ENCODE measurements around the gene RFFL. TPM values are rescaled to one million over a fixed set of nuclear protein-coding genes. Genes with fewer than 3 reads are reported as not detected.
"Not testable (repeated sequence)": the region's sequence is repeated elsewhere in the genome, so short reads cannot be mapped to it uniquely, and the experiment has no call there.

The RFFL gene
- polyA plus RNA-seq, 1 donor, result 9.9 TPM

DNA sequence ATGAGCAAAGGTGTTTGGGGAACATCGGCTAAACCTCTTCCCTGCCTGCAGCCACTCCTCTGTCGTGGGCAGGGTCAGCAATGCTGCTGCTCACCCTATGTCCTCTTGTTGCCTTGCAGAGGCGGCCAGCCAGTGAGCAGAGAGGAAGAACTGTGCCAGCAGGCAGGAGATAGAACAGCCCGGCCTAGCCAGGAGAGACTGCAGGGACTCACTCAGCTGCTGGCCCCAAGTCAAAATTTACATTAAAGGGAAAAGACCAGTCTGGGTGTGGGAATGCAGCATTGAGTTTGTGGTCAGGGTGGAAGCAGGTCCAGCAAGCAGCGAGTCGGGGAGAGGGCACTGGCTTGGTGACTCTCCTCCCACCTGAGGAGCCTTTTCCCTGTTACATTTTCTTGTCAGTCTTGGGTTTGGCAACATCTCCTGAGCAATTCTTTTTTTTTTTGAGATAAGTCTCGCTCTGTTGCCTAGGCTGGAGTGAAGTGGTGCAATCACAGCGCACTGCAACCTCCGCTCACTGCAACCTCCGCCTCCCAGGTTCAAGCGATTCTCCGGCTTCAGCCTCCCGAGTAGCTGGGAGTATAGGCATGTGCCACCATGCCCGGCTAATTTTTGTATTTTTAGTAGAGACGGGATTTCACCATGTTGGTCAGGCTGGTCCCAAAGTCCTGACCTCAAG is 60.5 kb downstream of the RFFL start:
- no peak for DNase-seq

DNA sequence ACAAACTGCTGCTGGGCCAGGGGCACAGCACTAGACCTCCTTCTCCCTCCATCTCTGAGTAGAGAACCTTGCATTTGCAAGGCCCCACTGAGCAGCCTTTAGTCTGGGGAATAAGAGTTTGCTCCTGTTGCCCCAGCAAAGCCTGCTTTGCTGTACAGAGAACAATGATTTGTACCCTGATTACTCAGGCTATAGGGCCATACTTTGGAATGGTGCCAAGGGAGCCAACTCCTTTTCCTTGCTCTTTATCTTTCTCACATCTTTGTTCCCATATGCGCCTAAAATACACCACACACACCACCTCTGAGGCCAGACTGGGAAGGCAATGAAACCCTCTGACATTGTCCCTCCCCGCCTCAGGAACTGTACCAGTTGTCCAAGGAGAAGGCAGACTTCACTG is 62.0 kb downstream of the RFFL start:
- DNase-seq, result no peak

DNA sequence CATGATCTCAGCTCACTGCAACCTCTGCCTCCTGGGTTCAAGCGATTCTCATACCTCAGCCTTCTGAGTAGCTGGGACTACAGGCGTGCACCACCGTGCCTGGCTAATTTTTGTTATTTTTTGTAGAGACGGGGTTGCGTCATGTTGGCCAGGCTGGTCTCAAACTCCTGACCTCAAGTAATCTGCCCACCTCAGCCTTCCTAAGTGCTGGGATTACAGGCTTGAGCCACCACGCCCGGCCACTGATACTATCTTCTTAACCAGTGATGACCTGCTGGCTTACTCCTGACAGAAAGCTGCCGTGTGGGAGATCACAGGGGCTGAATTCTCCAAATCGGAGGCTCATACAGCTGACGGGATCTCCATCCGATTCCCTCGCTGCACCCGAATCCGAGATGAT is 62.5 kb downstream of the RFFL start:
- not testable (repeated sequence) for DNase-seq

DNA sequence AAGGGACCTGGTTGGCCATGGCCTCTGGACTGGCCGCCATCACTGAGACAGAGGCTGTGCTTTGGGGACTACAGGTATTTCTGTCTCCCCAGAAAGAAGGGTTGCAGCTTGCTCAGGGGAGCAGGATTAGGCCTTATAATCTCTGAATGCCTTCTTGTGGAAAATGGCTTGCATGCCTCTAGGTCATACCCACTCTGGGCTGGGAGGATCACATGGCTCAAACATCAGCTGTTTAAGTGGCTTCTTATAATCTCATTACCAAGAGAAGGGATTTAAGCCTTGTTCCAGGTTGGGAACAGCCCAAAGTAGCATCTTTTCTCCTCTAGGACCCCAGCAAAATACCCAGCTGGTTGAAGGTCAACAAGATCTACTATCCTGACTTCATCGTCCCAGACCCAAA is 64.1 kb downstream of the RFFL start:
- DNase-seq, result no peak

DNA sequence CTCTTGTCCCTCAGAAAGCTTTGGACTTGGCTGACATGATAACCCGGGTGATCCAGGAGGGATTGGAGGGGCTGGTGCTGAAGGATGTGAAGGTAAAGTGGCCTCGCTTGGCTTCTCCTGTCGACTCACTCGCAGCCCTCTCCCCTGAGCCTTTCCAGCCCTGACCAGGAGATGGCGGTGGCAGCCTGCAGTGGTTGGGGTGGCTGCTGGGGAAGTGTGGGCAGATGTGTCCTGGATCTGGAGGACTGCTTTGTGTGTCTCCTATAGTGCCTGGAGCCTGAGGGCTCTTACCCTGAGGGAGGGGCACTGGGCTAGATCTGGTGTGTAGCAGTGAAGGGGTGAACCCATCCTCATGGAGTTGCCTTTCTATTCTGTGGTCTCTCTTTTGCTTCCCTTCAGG is 65.3 kb downstream of the RFFL start:
- DNase-seq, result no peak

DNA sequence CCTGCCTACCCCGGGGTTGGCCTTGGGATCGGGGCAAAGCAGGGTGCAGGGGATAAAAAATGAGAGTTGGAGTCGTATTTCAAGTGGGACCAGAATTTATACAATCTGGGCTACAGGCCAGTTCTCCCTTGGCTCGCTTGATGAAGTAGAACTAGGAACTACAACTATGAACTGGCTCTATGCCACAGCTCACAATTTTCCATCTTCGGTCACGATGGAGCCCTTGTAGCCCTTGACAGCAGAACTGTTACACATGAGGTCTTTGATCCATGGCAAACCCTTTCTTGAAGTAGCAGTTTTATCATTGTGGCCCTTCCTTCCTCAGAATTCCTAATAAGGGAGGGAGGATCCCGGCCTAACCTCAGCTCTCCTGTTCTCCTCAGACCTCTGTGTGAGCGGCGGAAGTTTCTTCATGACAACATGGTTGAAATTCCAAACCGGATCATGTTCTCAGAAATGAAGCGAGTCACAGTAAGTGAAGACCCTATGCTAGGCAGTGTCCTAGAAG is 66.1 kb downstream of the RFFL start:
- DNase-seq, result peak; percentile 87

DNA sequence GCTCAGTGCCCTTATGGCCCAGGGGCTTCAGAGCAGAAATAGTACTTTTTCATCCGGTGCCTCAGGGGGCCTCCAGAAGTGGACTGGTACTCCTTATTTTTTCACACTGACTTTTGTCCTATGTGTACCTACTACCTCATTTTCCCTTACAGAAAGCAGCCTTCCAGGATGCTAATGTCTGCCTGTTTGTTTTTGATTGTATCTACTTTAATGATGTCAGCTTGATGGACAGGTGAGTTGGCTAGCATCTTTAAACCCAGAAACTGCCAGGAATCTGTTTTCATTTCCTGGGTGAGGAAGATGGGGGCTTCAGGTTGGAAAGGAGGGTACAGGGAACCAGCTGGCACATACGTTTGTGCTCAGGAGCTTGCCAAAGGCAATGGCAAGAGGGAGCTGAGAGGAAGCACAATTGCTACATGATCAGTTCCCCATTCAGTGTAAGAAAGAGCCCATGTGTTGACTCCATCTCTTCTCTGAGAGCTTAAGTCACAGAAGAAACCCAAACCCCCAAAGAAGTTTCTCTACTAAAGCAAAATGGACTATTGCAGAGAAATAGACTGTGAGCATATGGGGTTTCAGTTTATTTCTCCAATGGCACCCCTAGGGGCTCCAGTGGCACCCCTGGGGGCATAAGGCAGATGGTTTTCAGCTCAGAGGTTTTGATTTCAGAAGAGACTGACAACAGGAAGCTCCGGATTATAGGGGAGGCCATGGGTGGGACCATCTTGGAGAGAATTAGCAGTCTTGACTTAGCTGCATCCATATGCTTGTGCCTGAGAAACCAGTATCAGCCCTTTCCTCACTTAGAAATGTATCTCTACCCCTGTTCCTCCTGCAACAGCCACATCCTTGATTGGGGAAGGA is 66.9 kb downstream of the RFFL start:
- no peak for DNase-seq

DNA sequence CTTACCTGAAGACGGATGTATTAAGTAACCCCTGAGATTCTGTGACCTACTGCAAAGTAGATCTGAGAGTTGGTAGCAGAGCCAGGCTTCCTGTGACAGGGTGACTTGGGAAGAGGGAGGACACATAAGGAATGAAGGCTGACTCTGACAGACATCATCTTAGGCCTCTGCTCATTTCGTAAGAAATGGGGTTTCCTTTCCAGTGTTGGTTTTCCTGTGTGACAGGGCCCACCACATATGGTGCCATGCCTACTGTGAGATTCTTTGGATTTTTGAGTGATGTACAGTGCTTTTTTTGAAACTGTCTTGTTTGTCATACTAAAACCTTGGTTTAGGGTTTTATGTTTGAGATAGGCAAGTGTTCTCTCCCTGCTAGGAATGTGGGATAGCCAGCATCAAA is 70.5 kb downstream of the RFFL start:
- DNase-seq, result no peak

DNA sequence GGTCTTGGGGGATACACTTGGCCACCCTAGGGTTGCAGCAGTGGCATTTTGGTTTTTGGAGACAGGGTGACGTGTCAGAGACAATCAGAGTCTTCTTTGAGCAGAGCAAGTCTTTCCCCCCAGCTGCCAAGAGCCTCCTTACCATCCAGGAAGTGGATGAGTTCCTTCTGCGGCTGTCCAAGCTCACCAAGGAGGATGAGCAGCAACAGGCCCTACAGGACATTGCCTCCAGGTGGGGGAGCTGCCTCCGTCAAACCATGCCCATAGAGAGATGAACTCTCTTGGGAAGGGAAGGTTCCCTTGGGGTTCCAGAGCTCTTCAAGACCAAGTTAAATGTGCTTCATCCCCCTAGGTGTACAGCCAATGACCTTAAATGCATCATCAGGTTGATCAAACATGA is 71.9 kb downstream of the RFFL start:
- DNase-seq, result no peak

DNA sequence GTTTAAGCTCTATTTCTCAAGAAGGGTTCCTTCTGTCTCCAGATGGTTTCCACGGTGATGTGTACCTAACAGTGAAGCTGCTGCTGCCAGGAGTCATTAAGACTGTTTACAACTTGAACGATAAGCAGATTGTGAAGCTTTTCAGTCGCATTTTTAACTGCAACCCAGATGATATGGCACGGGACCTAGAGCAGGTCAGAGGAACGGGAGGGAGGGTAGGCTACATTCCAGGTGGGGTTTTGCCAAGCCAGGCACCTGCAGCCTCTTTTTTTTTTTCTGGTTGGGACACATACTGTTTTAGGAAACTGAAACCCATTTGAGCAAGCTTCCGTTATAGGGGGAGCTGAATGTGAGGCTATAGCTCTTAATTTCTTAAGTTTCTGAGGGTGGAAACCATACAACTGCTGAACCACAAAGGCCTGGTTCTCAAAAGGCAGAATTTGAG is 72.6 kb downstream of the RFFL start:
- DNase-seq, result no peak

DNA sequence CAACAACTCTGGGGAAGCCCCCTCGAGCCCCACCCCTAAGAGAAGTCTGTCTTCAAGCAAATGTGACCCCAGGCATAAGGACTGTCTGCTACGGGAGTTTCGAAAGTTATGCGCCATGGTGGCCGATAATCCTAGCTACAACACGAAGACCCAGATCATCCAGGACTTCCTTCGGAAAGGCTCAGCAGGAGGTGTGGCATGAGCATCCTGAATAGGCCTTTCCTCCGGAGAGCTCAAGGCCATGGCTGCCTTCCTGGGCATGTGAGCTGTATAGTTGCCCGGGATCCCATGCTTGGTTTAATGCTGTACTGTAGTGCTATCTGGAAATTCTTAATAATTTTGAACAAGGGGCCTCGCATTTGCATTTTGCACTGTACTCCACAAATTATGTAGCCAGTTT is 74.0 kb downstream of the RFFL start:
- DNase-seq, result no peak

DNA sequence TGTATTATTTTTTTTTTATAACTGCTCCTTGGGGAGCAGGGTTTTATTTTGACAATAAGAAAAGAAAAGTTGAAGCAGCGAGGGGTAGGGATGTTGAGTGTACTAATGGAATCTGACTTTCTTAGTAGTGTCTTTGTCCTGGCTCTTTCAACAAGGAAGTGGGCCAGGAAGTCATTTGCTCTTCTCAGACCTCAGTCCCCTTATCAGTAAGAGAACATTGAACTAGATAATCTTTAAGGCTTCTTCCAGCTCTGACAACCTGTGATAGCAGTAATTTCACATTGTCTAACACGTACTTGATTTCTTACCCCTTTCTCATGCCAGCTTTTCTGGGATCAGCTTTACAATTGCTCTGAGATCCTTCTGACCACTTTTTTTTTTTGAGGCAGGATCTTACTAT is 74.9 kb downstream of the RFFL start:
- no peak for DNase-seq

DNA sequence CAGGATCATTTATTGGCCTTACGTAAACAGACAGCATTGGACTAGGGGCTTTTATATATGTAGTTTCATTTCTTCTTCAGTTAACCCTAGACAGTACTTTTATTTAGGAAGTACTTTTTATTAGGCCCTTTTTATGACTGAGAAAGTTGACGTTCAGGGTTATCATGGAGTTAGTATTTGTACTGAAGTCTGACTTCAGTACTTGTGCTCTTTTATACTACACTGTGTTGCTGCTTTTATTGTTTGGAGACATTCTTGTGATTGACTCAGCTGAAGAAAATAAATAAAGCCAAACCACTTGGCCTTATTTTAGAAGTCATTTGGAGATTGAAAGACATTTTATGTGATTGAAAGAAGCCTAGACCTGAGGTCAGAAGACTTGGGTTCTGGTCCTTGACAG is 76.3 kb downstream of the RFFL start:
- DNase-seq, result no peak

DNA sequence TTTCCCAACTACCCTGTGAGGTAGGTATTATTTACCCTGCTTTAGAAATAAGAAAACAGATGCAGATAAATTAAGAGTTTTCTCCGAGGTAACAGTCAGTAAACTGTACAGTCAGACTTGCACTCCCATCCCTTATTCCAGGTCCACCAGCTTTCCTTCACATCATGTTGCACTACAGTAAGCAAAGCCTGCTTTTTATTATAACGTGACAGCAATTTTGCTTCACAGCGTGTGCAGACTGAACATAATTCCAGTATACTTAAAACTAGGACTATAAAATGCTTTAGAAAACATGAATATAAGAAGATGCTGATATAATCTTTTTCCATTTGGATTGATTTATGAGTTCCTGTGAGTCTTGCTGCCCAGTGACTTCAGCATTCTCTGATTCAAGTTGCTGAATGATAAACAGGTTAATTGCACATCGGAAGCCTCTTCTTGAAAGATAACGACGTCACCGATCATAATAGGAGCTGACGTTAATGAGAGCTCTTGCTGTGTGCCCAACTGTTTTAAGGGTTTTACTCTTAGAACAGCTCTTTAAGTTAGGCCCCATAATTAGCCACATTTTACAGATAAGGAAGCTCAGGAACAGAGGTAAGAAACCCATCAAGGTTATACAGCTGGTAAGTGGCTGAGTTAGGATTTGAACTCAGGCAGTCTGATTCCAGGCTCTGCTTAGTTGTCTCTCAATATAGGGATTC is 81.8 kb downstream of the RFFL start:
- DNase-seq, result no peak

DNA sequence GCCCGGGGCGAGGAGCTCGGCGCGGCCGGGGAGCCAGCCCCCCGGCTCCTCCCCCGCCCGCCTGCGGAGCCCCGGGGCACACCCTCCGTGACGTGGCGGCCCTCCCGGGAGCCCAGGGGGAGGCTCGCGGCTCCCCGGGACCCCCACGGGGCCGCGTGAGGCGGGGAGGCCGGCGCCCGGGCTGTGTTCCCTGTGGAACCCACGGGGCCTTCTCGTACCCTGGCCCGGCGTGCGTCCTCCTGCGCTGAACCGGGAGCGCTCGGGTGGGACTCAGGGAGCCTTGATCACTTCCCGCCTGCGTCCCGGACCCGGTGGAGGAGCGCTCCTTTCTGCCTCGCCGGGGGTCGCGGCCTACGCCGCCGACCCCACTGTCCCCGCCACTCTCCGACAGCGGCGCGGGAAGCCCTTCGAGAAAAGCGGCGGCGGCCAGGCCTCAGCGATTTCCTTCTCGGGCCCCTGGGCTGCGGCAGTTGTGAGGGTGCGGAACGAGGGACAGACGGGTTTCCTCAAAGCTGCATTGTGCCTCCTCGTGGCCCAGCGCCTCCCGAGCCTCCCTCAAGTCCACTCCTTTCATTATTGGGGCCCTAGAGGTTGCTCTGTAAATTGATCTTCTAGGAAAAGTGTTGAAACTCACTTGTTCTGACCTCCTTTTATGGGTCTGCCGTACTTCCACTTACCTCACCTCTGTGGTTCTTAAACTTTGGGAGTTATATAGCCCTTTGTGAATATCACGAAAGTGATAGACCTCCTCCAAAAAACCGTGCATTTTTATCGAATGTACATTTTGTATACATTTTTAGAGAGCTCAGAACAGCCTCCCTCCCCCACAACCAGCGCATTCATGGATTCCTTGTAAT is 82.6 kb downstream of the RFFL start:
- DNase-seq, result peak; percentile 85

DNA sequence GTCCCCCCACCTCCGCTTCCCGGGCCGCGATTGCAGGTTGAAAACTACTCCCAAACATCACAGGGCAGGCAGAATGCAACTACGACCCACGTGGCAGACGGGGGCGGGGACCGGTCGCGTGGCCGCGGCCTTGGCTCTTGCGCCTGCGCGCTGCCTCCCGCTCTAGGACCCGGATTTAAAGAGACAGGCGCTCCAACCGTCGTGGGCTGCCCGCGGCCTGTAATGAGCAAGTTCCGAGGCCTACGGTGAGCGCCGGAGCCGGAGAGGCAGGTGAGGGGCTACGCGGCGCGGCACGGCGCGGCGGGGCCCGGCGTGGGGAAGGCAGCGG is 83.2 kb downstream of the RFFL start, which contains the start of gene LIG3:
Gene LIG3 (plus strand): TSS at position 160 of the 328 bp plus-strand sequence. CDS start 2,494 bp downstream, outside the sequence.
- DNase-seq, result peak; percentile 96

DNA sequence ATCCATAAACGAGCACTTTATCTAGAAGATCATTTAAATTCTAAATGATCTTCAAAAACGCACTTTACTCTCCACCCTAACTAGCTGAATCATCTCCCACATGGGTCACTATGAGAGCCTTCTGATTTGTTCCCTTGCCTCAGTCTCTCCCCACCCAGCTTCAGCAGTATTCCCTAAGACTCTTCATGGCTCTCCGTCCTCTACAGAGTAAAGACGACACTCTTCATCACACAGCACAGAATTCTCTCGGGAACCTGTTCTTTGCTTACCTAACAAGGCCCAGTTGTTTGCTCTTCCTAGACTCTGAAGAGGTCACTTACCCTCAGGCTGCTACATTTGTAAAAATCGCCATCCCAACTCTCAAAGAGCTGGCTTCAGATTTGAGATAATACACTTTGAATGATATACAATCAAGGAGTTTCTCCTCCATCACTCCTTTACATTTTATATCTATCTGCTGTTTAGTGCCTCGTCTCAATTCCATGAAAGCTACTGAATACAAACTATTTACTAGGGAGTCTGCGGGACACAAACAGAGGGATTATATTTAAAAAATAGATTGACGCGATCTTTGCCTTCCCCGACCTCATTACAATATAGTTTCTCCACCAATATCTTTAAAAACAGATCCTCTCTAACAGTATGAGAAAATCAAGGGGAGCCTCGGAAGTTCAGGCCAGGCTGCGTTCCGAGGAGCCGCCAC is 83.7 kb downstream of the RFFL start:
- DNase-seq, result no peak

DNA sequence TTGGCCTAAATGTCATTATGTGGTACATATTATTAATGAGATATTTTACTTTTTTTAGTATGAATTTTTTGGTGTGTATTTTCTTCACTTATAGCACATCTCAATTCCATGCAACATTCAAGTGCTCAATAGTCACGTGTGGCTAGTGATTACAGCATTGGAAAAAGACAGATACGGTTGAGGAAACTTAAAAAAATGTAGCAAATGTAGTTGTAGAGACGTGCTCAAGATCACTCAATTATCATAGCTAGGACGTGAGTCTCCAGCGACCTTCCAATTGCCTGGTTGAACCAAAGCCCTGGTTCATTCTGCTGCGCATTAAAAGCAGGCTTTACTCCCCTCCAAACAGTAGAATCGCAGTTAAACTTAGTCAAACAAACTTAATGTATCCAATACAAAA is 84.4 kb downstream of the RFFL start:
- DNase-seq, result no peak

DNA sequence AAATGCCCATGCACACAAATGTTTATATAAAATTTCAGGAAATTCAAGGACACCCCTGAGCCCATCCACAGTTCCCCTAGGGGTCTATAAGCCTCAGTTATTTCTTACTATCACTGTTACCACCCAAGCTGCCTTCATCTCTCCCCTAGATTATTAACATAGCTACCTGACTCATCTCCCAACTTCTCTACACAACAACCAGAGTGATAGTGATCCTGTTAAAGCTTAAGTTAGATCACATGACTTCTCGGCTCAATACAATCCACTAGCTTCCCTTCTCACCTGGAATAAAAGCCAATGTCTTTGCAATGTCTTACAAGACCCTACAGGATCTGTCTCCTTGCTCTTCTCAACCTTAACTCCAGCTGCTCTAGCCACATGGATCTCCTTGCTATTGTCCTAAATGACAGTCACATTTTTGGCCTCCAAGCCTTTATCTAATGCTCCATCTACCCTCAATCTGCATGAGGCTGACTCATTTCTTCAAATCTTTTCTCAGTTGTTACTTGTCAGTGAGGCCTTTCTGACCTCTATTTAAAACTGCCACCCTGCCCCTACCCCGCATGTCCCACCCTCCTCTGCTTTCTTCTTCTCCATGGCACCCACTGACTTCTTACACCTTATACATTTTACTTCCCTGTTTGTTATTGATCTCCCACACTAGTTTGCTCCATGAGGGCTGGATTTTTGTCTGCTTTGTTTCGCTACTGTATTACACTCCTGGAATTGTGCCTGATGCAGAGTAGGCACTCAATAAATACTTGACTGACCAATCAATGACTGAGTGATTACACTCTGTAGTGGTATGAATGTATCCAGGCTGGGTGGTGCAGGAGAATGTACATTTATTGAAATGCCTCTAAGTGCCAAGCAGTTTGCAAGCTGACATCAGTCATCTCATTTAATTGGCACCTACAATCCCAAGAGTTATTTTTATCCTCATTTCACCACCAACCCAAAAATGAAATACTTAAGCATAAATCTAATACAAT is 88.4 kb downstream of the RFFL start:
- no peak for DNase-seq

DNA sequence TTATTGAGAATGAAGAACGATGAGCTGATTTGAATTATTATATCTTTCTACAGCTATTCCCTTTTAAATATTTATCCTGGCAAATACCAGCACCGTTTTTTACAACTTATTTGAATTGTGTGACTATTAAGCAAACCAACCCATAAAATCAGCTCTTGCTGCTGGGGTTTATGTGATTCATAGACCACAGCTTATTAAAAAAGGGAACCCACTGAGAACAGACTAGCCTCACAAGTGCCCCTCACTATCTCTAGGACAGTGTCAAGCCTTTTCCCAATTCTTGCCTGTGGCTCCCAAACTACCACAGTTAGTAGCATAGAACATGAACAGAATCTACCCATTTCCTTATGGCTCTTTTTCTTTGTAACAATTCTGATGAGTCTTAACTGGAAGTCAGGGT is 89.3 kb downstream of the RFFL start:
- no peak for DNase-seq

Measured in hindlimb muscle (tissue), 1 donor.